CD4-positive, alpha-beta T cell treated with Interleukin-2 at 100 ng/mL for 4 hours (primary cell): ENCODE results near the gene KCNS1.
"Not testable (repeated sequence)": the region's sequence is repeated elsewhere in the genome, so short reads cannot be mapped to it uniquely, and the experiment has no call there.

Source experiments
- DNase-seq: peaks from one replicate; pipeline ENCODE4 v3.0.0-alpha.2; 2020; ENCODE audit warnings: low spot score

Gene KCNS1, protein sequence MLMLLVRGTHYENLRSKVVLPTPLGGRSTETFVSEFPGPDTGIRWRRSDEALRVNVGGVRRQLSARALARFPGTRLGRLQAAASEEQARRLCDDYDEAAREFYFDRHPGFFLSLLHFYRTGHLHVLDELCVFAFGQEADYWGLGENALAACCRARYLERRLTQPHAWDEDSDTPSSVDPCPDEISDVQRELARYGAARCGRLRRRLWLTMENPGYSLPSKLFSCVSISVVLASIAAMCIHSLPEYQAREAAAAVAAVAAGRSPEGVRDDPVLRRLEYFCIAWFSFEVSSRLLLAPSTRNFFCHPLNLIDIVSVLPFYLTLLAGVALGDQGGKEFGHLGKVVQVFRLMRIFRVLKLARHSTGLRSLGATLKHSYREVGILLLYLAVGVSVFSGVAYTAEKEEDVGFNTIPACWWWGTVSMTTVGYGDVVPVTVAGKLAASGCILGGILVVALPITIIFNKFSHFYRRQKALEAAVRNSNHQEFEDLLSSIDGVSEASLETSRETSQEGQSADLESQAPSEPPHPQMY

DNA sequence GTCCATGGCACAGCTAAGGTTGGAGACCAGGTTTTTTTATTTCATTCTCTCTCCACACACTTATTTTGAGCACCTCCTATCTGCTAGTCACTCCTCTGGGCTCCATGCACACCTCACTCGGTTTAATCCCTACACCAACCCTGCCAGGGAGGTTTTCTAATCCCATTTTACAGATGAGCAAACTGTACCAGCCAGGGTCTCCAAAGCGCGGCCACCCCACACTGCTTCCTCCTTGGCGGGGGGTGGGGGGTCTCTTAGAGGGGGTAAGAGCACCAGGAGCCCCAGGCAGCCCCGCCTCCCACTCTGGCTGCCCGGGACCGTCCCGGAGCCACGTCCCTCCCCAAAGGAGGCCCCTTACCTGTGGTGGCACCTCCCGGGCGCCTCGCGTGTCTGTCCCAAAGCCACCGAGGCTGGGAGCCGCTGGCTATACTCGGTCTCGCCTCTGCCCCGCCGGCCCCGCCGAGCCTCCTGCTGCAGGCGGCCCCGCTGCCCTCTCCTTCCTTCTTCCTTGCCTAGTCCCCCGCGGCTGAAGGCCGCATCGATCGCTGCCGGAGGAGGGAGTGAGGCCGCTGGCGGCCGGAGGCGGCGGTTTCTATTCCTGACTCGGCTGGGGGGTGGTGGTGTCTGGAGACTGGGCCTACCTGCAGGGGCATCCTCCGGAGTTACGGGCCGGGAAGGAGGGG lies at the start of gene KCNS1:
TSS of gene KCNS1 (minus strand) at position 565 of the 683 bp plus-strand sequence. CDS start 1,891 bp downstream, outside the sequence.
- no peak for DNase-seq

DNA sequence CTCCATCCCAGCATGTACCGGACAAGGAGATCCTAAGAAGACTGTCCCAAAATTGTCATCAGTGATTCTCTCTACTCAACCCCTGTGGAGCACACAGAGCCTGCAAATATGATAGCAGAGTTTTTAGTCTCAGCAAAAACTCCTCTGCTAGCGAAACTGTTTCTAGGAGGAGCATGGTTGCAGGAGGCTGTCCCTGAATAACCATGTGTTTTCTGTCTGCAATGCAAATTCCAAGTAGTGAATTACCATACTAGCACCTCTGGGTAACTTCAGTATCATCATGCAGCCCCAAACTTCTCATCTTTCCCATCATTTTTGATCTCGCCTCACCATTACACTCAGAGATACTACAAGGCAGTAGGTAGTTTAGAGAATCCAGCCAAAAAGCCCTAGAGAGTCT lies 48.1 kb upstream of the KCNS1 start:
- DNase-seq: no peak

DNA sequence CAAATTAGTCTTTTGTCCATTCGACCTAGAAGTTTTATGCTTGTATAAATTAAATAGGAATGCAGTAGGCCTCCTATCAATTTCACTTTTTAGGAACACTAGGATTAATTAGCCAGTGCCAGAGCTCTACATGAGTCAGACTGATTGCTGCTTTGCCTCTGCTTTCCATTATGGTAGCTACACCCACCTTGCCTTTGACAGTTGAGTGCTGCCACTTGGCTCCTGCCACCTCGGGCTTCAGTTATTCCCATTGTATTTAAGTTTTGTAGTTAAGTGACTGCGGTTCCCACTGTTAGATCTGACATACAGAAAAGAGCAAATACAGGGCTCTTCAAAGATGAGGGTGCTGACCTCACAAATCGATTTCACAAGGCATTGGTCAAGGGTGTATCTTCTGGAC lies 39.9 kb upstream of the KCNS1 start:
- no peak for DNase-seq

GRCh38 chr20:45139733-45140375 lies 38.9 kb upstream of the KCNS1 start:
- not testable (repeated sequence) for DNase-seq

DNA sequence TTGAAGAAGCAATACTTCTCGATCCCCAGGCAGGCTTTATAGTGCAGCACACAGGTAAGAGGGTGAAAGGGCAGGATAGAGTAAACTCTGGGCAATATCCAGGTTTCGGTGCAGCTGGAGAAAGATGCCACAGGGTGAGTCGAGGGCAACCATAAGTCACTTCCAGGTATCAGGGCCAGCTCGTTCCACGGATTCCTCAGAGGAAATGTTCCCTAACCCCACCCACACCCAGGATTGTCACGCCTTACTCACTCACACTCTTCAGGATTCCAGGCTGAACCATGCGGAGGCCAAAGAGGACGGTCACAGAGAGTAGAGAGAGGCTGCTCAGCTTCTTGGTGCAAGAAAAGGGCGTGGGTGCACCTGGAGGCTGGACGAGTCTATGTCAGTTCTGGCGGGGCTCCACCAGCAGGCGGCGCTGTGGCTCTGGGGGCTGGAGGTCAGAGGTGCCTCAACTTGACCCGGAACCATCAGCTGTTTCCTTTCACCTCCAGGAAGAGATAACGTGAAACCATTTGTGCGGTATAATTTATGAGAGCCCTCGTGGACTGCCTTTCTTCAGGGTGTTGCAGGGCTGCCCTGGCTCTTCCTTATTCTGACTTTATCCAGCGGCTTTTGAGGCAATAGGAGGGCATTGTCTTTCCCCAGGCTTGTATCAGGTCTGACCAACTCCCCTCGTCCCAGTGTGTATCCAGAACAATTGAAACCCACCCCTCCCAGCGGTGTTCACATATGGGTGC lies 37.8 kb upstream of the KCNS1 start:
- peak; percentile 22 for DNase-seq

DNA sequence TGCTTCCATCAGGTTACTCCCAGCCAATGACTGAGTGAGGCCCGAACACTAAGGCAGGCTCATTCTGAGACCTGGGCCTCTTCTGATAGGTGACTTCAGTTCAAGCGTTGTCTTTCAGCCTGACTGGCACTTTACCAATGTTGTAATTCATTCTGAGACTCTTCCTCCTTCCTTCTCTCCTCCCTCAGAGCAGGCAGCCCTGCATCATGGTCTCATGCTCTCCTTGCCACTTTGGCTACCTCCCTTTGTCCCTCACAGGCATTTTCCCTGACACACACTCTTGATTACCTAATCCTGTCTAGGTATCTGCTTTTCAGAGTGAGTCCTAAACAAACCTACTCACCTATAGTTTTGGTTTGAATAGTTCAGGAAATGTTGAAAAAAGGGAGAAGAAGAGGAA lies 36.0 kb upstream of the KCNS1 start:
- DNase-seq: no peak

DNA sequence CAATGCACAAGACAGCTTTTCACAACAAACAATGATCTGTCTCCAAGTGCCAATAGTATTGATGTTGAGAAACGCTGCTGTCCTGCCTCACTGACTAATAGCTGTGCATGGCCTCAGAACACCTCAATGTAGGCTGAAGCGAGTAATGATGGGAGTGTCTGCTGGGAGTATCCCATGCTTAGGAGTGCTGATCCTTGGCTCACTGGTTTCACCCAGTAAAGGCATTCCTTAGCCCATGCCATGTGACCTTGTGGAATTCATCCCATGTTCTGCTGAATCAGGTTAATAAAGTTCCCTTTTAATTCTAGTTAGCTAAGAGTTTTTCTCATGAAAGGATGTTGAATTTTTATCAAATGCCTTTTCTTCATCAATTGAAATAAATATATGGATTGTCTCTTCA lies 27.2 kb upstream of the KCNS1 start:
- DNase-seq: no peak

DNA sequence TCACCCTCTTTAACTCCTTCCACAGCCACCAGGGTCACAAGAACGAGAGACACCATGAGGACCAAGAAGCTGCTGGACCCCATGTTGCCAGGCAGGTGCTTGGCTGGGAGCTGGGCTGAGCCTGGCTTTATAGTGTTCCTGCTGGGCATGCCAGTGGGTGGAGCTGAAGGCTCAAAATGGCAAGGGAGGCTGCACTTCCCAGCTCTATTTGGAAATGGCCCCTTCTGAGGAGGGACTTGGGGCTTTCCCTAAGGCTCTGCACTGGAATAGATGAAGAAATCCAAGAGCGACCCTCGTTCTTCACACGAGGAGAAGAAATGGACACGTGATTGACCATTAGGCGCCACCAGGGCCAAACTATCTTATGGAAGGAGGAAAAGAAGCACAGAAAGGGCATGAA lies 23.4 kb upstream of the KCNS1 start, which contains the start of gene WFDC12:
TSS of gene WFDC12 (minus strand) at position 101 of the 400 bp plus-strand sequence. CDS start at position 83, 18 bp downstream.
- no peak for DNase-seq

DNA sequence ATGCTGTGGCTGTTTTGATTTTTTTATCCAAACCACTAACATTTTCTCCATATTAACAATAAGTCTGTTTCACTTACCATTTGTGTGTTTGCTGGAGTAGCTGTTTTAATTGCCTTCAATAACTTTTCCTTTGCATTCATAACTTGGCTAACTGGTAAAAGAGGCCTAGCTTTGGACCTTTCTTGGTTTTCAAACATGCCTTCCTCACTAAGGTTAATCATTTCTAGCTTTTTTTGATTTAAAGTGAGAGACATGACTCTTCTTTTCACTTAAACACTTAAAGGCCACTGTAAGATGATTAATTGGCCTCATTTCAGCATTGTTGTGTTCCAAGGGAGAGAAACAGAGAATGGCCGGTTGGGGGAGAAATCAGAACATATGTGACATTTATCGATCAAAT lies 20.5 kb upstream of the KCNS1 start:
- DNase-seq: no peak

DNA sequence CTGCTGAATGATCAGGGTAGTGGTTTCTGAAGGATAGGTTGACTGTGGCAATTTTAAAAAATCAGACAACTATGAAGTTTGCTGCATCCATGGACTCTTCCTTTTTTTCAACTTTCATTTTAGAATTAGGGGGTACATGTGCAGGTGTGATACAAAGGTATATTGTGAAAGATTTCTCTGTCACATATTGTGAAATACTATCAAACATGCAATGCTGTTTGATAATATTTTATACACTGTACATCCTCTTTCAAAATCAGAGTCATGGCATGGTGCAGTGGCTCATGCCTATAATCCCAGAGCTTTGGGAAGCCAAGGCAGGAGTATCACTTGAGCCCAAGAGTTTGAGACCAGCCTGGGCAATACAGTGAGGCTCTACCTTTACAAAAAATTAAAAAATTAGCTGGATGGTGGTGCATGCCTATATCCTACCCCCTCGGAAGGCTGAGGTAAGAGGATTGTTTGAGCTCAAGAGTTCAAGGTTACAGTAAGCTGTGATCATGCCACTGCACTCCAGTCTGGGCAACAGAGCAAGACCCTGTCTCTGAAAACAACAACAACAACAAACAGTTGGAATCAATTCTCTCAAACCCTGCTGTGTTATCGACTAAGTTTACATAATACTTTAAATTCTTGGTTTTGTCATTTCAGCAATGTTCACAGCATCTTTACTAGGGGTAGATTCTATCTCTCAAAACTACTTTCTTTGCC lies 18.8 kb upstream of the KCNS1 start:
- no peak for DNase-seq

- DNase-seq: no peak
Observed at GRCh38 chr20:45118028-45118427, 17.1 kb upstream of the KCNS1 start.

DNA sequence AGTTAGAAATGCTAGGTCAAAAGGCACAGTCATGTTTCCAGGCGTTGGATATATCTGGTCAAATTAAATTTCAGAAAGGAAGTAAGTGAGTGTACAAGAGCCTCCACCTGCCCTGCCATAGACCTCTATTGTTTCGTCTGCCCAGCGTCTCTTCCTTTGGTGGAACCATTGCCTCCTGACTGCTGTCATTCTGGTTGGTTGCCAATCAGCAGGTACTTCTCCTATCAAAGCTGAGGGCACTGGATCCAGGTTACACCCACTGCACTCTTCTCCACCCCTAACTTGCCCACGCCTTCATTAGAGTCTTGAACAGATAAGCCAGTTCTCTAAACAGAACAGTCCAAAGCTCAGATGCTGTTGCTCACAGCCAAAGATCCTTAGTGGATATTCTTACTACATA lies 16.7 kb upstream of the KCNS1 start:
- no peak for DNase-seq

DNA sequence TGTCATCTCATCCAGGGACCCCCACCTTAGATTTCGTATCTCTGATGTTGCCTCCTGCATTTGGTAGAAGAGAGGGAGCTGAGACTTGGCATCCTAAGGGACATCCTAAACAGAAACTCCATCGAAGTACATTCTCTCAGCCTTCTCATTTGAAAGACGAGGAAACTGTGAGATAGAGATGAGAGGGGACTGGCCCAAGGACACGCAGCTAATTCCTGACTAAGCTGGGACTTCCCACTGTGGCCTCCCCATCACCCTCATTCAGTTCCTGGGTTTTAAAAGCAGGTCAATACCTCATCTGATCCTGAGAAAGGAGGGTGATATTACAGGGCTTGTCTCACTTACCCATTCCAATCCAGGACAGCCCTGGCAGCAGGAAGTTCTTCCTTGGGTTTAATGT lies 14.9 kb upstream of the KCNS1 start:
- no peak for DNase-seq

DNA sequence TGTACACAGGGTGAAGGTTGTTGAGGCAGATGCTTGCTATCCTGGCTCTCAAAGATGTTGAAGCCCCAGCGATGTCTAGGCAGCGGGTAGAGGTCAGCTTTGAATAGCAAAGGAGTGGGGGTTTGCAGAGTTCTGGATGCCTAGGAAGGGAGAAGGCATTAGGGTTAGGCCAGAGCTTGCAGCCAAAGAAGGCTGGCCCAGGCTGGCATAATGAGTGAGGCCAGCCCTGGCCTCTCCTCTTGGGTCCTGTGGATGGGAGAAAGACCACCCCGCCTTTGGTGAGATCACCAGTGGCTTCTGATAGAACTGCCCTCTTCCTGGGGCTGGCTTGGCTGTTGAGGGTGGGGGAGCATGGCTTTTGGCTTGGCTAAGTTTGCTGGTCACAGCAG lies 14.5 kb upstream of the KCNS1 start:
- no peak for DNase-seq

GRCh38 chr20:45114465-45115385 lies 13.8 kb upstream of the KCNS1 start, which contains the start of gene WFDC5:
Gene WFDC5 (minus strand): TSS chr20:45115174. CDS start chr20:45115083, 91 bp downstream.
- no peak for DNase-seq

GRCh38 chr20:45113865-45114264 lies 12.9 kb upstream of the KCNS1 start:
- no peak for DNase-seq

DNA sequence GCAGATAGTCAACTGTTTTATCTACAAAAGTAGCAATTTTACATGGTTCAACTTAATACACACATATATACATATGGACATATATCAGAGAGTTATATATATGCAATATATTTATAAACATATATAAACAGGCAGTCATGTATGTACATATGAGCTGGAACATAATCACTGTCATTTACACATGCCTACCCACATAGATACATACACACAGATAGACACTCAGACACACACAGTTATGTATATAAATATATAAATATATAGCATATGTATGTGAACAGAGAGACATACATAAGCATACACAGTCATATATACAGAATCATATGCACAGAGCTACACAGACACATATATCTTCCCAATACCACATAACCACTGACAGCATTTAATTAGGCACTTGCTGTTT lies 11.8 kb upstream of the KCNS1 start:
- no peak for DNase-seq

DNA sequence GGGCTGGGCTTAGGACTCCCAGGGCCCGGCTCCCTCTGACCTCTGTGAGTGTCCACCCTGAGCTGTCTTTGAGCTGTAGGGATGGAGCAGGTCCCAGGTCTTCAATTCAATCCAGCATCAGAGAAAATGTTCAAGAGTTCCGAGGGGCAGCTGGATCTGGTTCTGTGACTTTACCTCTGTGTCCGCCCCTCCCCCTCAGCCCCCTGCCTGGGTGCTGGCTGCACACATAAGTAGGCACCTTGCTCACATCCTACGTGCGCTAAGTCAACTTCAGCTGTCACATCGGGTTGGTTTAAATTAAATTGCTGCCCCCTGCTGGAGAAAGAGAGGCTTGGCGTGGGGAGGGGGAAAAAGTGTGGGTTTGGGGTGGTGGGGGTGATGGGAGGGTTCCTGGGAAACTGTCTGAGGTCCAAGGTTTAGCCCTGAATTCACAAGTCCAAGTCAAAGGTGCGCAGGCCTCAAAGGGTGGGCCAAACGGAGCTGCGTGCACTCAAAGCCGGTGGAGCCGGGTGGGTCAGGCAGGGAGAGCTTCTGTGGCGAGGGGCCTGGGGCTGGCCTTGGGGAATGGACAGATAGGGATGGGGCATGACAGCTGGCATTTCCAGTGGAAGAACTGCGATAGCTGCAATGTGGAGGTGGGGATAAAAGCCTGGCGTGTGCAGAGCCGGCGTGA lies 11.0 kb upstream of the KCNS1 start:
- DNase-seq: peak; percentile 22

DNA sequence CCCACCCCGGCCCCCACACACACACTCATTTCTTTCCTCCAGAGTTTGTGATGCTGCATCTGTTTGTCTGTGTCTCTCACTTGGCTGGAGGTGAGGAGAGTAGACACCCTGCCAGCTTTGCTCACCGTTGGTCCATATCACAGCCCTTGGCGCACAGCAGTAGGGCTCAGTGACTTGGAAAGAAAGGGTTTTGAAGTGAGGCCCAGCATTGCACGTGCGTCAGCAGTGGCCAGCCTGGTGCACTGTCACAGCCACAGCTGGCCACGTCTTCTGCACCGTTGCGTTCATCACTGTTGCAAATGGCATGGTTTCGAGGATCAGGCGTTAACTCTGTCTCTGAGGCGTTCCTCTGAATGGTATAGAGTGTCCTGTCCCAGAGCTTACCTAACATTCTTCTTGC lies 10.4 kb upstream of the KCNS1 start:
- no peak for DNase-seq

DNA sequence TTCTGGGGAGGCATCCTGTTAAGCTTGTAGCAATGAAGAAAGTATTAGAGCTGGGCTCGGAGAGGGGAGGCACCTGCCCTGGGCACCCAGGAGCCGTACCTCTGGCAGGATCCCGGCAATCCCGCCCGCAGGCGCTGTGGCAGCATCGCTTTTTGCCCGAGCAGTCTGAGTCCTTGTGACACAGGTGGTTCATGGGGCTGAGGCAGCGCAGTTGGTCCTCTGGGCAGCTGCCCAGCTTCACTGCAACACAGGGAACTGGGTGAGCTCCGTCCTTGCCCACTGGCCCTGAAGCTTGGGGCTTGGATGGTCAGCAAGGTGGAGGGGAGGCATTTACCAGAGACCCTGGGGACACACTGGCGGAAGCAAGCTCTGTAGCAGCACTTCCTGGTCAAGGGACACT lies 9.4 kb upstream of the KCNS1 start:
- no peak for DNase-seq
